KG1 (cell line): ENCODE results near the gene PSD4.

Experiments
- DNase-seq: peaks from one replicate; lab custom pipeline; 2025; lab: John Stamatoyannopoulos, UW

The PSD4 gene

DNA sequence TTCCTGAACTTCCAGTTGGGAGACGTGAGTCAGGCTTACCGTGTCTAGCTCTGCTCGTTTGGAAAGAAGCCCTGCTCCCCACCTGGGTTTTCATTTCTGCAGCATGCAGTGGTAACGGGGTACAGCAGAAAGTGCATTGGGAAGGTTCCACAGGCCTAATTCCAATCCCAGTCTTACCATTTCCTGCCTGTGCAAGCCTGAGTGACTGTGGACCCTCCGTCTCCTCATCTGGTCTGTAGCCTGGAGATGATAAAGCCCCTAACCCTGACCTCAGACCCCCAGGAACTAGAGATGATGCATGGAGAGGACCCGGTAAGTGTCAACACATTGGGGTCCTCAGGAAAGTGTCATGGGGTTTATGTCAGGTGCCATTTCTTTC, 5.8 kb upstream of the PSD4 start:
- no peak for DNase-seq

DNA sequence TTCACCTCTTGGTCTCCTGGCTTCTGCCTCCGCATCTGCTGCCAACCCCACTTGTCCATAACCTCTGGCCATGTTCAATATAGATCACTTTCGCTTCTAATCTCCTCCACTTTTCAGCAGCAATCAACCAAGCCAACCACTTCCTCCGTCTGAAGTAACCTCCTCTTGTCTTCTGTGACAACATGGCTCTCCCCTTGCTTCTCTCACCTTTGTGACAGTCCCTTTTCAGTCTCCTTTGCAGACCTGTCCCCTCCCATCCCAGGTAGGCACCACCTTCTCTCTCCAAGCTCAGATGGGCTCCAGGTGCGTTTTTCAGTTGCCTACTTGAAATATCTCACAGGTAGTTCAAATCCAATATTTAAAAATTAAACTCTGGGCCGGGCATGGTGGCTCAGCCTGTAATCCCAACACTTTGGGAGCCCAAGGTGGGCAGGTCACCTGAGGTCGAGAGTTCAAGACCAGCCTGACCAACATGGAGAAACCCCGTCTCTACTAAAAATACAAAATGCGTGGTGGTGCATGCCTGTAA, 4.7 kb upstream of the PSD4 start:
- DNase-seq: no peak

DNA sequence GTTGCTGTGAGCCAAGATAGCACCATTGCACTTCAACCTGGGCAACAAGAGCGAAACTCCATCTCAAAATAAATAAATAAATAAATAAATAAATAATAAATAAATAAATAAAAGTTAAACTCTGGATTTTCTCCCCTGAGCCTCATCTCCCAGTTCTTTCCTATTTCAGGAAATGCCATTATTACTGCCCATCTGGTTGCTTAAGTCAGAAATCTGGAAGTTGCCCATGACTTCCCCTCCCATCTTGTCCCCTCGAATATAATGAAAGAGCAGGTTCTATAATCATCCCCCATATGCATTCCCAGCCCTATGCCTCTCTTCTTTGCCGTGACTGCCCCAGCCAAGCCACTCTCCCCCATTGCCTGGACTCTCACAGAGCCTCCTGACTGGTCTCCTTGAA, 4.2 kb upstream of the PSD4 start:
- DNase-seq: no peak

DNA sequence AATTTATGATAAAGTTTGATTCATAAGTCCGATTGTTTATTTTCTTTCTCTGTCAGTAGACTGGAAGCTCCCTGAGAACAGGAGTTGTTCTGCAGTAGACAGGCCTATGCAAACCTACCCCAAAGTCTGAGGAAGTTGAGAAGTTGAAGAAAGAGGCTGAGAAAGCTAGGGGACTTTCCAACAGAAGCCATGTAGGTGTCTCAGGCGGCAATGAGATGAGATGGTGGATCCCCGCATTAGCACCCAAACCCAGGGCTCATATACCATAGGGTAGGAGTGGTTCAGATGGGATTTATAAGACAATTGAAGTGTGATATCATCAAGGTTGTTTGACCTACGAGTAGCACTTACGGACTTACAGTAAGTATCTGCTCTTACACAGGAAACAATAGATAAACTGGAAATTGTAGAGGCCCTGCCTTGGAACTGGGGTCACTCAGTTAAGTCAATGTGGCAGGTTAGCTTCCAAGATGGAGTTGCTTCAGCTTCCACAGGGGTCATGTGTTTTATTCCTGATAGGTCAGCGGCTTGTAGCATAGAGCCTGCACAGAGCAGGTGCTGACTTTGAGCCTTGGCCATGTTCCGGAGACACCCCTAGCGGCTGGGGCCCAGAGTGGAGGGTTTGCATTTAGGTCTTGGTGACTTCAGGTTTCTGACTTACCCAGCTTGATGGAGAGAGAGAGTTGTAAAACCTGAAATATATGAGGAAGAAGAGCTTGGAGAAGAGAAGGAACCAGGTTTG, 2.3 kb upstream of the PSD4 start:
- no peak for DNase-seq

DNA sequence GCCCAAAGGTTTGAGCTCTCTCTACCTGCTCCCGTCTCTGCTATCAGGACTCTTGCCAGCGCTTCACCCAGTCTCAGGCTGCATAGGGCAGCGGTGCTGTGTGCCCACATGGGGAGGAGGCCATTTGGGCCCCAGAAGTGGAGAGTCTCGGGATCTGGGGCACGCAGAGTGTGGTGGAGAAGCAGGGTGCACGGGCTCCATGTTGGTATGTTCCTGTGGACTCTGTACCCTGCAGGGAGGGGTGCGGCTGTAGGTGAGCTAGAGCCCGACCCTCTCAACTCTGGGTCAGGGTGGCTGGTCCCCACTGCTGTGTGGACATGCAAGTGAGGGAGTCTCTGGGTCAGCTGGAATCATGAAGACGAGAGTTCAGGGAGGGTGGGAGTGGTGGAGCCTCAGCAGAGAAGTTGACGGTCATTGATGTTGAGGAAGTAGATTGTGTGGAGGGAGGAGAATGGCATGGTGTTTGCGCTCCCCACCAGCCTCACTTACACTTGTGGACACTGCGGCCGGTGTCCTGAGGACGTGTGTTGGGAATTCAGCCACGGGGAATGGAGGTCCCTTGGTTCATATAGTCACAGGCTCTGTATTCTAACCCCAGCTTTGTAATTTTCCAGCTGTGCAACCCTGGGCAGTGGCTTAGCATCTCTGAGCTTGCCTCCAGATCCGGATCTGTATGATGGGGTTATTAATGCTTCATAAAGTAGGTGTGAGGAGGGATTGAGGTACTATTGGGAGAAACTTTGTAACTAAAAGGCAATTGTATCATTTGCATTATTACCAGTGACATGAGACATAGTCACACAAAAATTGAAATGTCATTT, 840 bp upstream of the PSD4 start:
- DNase-seq: no peak

DNA sequence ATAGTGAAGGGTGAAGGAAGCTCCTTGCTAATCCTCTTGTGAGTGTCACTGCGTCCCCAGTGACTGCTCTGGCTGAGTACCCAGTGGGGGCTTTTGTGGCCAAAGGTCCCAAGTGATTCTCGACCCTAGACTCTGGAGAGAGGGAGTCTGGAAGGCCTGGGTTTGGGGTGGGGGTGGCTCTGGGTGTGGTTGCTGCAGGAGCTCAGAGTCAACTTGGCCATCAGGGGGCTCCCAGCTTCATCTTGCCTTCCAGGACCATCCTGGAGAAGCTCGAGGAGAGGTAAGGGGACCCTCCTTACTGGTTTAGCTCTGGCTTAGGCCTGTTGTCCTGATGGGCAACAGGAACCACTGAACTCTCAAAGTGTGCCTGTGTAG, 592 bp downstream of the PSD4 start:
- DNase-seq: no peak

DNA sequence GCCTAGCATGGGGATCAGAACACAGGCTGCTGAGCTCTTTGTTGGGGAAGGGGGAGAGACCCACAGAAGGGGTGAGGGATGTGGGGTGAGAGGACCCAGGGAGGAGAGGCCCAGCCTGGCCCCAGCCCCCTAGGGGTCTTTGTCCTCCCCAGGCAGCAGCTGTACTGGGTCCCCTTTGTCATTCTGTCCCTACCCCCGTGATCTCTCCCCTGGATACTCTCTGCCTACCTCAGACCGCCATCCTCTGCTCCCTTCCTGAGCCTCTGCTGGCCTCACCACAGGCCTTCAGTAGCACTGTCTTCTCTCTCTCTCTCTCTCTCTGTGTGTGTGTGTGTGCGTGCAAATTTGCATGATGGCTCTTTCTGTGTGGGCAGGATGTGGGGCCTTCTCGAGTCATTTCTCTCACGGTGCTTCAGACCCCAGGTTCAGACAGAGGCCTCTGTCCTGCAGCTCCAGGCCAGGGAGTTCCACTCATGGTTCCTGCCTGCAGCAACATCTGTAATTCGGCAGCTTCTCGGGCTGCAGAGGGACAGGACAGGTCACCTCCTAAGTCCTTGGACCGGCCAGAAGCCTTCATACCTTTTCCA, 1.4 kb downstream of the PSD4 start:
- peak; percentile 22 for DNase-seq

DNA sequence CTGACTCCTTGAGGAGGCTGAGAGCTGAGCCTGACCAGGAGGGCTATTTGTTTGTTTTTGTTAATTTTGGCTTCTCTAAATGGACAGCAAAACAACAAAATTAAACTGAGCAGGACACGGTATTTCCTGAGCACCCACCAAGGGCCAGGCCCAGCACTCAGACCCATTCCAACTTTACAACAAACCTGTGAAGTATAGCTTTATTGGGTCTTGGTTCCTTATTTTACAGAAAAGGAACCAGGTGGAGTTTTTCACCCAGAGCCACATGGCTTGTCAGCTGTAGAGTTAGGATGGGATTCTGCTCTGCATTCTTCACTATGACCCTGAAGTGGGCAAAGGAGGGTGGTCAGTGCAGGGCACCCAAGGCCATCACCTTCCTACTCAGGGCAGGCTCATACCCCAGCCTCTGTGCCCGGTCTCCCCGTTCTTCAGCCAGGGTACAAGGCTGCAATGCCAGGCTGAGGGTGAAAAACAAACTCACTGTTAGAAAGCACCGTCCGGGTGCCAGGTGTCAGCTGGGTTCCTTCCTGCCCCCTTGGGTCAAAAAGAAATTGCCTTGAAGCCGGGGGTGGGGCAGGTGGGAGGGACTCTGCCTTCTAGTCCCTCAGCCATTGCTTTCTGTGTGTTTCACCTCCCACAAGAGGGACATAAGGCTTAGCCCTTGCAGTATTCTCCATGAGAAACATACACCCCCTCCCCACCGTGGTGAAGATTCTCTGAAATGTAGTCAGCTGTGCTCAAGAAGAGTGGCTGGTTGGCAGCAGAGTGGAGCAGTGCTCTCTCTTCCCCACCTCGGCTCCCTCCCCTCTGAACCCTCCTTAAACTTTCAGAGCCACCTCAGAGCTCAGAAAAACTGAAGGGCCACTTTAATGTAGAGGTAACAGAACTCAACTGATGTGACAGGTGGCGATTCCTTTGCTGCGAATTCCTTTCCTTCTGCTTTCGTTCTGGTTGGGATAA, 2.2 kb downstream of the PSD4 start:
- no peak for DNase-seq

DNA sequence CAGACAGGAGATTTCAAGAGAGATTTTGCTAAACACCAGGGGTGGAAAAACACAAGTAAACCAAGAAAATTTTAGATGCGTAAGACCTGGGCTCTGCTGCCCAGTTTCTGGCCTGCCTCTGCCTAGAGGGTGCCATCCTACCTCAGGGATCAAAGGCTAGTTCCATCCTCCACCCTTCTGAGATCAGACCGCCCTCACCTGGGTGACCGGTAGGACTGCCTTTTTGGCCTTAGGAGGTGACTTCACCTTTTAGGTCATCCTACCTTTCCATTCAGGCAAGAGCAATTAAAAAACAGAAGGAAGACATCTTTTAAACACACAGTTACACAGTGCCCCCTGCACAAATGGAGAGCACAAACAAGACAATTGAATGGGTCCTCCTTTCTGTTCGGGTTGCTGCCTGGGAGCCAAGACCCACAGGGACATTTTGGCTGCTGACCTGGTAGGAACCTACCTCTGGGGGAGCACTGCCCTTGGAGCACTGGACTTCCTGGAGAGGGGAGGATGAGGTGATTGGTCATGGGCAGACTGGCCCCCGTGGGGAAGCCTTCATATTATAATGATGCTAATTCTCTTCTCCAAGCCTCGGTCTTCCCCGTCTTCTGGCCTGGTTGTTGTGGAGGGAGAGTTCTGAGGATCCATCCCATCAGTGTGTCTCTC, 3.1 kb downstream of the PSD4 start:
- no peak for DNase-seq

DNA sequence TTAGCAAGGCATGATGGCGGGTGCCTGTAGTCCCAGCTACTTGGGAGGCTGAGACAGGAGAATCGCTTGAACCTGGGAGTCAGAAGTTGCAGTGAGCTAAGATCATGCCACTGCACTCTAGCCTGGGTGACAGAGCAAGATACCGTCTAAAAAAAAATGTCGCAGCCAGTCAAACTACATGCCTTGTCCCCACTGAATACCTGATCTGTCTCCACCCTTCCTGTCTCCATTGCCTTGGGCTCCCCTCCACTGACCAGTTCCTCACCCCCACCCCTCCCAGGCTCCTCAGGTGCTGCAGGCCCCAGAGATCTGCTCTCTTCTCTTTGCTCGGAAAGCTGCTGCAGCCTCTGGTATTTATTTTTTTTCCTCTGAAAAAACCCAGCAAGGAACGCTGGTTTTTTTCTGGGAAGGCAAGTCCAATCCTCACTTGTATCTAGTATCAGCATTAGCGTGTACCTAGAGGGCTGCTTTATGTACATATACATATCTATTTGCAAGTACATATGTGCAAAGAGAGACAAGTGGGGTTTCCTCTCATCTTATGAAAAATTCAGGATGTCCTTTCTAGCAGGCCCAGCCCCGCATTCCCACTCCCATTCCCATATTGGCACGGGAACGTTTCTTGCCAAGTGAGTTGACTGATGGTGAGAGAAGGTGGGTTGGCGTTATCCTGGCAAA, 4.4 kb downstream of the PSD4 start:
- no peak for DNase-seq

DNA sequence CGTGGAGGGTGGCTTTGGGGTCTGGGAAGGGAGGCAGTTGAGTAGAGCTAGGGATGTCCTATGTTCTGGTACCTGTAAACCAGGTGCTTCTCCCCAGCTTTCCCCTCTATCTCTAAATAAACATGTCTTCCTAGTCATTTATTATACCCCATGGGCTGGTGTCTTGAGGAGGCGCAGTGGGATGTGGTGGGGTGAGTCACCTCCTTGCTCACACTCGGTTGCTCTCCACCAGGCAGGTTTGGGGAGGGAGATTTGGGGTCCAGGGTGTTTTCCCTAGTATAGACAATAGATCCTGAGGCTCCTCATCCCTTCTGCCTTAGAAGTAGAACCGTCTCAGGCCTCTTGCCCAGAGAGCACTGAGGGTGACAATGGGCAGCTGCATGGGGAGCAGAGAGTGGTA, 5.1 kb downstream of the PSD4 start:
- no peak for DNase-seq

DNA sequence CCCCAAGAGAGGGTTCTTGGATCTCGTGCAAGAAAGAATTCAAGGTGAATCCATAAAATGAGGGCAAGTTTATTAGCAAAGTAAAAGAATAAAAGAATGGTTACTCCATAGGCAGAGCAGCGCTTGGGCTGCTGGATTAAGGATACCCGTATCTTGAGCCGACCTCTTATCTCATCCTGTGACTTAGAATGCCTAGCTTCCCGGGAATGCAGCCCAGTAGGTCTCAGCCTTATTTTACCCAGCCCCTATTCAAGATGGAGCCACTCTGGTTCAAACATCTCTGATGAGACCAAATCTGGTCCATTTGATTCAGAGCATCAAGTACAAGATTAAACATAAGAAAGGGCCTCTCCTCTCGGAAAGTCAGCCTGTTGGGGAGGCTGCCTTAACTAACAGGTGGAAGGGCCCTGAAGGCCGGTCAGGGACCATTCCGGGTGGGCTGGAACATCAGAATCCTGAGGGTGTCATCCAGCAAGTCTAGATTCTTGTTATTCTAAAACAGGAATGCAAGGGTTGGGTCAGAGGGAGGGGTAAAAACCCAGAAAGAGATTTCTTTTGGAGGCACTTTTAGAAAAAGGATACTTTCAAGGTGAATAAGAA, 5.8 kb downstream of the PSD4 start:
- no peak for DNase-seq

DNA sequence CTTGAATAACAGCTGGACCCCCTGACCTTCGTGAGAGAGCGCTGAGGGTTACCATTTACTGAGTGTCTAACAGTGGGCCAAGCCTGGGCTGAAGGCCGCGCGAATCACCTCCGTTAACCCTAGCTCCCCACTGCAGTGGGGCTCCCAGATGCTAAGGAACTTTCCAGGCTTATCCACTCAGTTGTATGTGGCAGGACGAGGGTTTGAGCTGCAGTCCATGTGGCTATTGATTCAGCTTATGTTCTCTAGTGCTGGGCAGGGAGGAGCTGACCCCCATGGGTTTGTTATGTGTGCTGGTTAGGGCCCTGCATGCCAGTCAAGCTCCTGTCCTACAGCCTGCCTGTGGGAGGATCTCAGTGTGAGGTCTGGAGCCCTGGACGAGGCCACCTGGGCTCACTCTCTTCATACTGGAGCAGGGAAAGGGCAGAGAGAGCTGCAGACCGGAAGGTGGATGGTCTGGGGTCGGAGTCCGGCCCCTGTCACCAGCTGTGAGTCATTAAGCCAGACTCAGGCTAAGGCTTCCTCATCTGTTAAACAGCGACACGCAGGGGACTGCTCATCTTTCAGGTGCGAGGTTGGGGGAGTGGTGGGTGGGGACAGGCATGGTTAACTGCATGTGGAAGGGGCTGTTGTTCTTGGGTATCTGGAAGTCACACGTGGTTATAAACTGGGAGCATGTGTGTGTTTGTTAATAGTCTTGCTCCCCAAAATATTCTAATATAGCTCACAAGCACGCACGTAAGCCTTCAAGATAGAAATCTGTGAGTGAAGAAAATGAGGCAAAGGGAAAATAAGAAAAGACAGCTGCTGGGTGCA, 6.6 kb downstream of the PSD4 start:
- DNase-seq: no peak

DNA sequence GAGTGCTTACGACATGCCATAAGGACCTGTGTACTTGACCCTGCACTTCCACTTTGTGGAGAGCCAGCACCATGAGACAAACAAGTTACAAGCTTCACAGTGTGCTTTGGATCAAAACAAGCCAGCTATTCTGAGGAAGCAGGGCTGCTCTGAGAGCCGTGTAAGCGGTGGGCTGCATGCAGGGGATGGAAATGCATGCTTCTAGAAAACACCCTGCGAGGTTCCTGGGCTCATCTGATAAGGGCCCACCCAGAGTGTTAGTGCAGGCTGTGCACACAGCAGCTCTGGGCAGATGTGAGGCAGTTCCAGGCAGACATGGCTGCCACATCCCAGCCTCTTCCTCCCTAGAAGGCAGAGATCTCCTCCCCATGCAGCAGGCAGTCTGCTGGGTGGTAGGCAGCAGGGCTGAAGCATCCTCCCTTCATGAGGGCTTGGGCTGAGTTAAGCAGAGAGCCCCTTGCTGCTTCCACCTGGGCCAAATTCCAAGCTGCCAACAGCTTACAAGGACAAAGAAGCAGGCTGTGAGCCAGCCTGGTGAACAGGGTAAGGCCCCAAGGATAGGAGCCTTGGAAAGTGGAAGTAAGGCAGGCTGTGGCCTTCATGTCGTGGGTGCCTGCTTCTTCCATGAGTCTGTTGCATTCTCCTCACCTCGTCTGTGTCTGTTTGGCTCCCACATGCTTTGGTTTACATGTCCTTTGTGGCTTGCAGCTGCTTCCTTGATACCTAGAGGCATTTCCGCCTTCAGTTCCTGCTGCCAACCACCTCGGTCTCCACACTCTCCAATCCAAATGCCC, 7.7 kb downstream of the PSD4 start:
- DNase-seq: no peak

DNA sequence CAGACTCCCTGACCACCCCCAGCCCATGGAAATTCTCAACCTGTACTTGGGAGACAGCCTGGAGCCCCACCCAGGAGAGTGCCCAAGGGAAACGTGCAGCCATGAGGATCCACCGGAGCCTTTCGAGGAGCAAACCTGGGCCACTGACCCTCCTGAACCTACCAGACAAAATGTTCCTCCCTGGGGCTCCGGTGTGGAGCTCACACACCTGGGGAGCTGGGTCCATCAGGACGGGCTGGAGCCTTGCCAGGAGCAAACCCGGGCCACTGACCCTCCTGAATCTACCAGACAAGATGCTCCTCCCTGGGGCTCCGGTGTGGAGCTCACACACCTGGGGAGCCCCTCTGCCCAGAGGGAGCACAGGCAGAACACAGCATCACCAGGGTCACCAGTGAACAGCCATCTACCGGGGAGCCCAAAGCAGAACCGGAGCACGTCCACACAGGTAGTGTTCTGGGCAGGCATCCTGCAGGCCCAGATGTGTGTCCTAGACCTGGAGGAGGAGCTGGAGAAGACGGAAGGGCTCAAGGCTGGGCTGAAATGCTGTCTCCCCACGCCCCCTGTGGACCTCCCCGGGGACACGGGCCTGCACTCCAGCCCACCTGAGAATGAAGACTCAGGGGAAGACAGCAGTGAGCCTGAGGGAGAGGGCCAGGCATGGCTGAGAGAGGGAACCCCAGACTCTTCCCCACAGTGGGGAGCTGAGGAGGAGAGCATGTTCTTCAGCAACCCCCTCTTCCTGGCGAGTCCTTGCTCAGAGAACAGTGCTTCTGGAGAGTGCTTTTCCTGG, 8.9 kb downstream of the PSD4 start:
- no peak for DNase-seq

DNA sequence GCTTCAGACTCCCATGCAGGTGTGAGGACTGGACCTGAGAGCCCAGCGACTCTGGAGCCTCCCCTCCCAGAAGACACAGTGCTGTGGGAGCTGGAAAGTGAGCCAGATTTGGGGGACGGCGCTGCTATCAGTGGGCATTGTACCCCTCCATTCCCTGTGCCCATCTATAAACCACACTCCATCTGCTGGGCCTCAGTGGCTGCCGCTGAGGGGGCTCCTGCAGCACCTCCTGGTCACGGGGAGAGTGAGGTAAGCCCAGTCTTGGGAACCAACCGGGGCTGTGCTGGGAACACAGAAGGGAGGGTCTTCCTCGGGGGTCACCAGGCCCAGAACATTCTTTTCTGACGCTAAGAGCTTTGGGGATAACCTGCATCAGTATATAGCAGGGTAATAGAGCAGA, 9.5 kb downstream of the PSD4 start:
- no peak for DNase-seq

DNA sequence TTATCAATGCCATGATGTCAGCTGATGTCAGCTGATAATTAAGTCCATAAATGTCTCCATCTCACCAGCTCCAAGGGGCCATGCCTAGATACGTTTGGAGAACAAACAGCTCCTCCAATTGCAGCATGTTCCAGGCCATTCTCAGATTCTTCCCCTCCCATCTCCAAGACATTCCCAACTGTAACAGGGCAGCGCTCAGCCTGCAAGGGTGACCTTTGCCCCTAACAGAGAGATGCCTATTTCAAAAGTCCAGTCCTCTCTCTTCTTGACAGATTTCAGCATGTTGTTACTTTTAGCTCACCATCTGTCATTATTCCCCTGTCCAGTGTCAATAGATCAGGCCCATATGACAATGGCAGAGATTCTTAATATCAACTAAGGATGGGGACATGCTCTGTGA, 9.9 kb downstream of the PSD4 start:
- DNase-seq: no peak
